ENCODE data around the gene CREB5.
"Not testable (repeated sequence)": the region's sequence is repeated elsewhere in the genome, so short reads cannot be mapped to it uniquely, and the experiment has no call there.

CREB5 gene

GRCh38 chr7:28546067-28546466 lies 133.7 kb downstream of the CREB5 start:
- no peak overlapping the region for H3K4me3 ChIP-seq (ENCODE audit: low read length)
- H3K4me1 ChIP-seq (ENCODE audit: control insufficient read depth, insufficient read depth, low read length), result no peaks in the 10 kb centered on the region
- H3K27me3 ChIP-seq (ENCODE audit: control insufficient read depth, insufficient read depth, low read length), result no peaks in the 10 kb centered on the region
- no peak overlapping the region for H3K27ac ChIP-seq (ENCODE audit: low read length)
- no peaks in the 10 kb centered on the region for H3K36me3 ChIP-seq (ENCODE audit: control insufficient read depth, insufficient read depth, low read length)
- H3K9me3 ChIP-seq (ENCODE audit: control insufficient read depth, insufficient read depth, low read length), result no peaks in the 10 kb centered on the region
- no peak for DNase-seq (ENCODE audit: low read depth, low spot score)

GRCh38 chr7:28547115-28547514 lies 134.8 kb downstream of the CREB5 start:
- no CpG with 5 or more reads among the region's 3 CpGs for WGBS (ENCODE audit: insufficient coverage, insufficient read length)
- no peak for DNase-seq (ENCODE audit: low read depth, low spot score)
- H3K9me3 ChIP-seq (ENCODE audit: control insufficient read depth, insufficient read depth, low read length), result no peaks in the 10 kb centered on the region
- no peaks in the 10 kb centered on the region for H3K36me3 ChIP-seq (ENCODE audit: control insufficient read depth, insufficient read depth, low read length)
- H3K4me3 ChIP-seq (ENCODE audit: low read length), result no peak overlapping the region
- H3K27ac ChIP-seq (ENCODE audit: low read length), result no peak overlapping the region
- no peaks in the 10 kb centered on the region for H3K4me1 ChIP-seq (ENCODE audit: control insufficient read depth, insufficient read depth, low read length)
- H3K27me3 ChIP-seq (ENCODE audit: control insufficient read depth, insufficient read depth, low read length), result no peaks in the 10 kb centered on the region

GRCh38 chr7:28548416-28548815 lies 136.1 kb downstream of the CREB5 start:
- H3K27ac ChIP-seq (ENCODE audit: low read length), result no peak overlapping the region
- H3K27me3 ChIP-seq (ENCODE audit: control insufficient read depth, insufficient read depth, low read length), result no peaks in the 10 kb centered on the region
- H3K36me3 ChIP-seq (ENCODE audit: control insufficient read depth, insufficient read depth, low read length), result no peaks in the 10 kb centered on the region
- no peaks in the 10 kb centered on the region for H3K4me1 ChIP-seq (ENCODE audit: control insufficient read depth, insufficient read depth, low read length)
- no CpG with 5 or more reads among the region's 5 CpGs for WGBS (ENCODE audit: insufficient coverage, insufficient read length)
- DNase-seq (ENCODE audit: low read depth, low spot score), result no peak
- H3K4me3 ChIP-seq (ENCODE audit: low read length), result no peak overlapping the region
- H3K9me3 ChIP-seq (ENCODE audit: control insufficient read depth, insufficient read depth, low read length), result no peaks in the 10 kb centered on the region

GRCh38 chr7:28549998-28550397 lies 137.7 kb downstream of the CREB5 start:
- Histone ChIP-seq H3K4me3 (ENCODE audit: low read length) (no peak overlapping the region), H3K36me3 (ENCODE audit: control insufficient read depth, insufficient read depth, low read length) (no peaks in the 10 kb centered on the region), H3K27ac (ENCODE audit: low read length) (no peak overlapping the region), H3K27me3 (ENCODE audit: control insufficient read depth, insufficient read depth, low read length) (no peaks in the 10 kb centered on the region), H3K9me3 (ENCODE audit: control insufficient read depth, insufficient read depth, low read length) (no peaks in the 10 kb centered on the region), H3K4me1 (ENCODE audit: control insufficient read depth, insufficient read depth, low read length) (no peaks in the 10 kb centered on the region)
- DNase-seq (ENCODE audit: low read depth, low spot score), result no peak
- WGBS (ENCODE audit: insufficient coverage, insufficient read length), result no CpG with 5 or more reads among the region's 2 CpGs

GRCh38 chr7:28550580-28551186 lies 138.4 kb downstream of the CREB5 start:
- H3K4me3 ChIP-seq (ENCODE audit: low read length), result no peak overlapping the region
- no peaks in the 10 kb centered on the region for H3K36me3 ChIP-seq (ENCODE audit: control insufficient read depth, insufficient read depth, low read length)
- no peak for DNase-seq (ENCODE audit: low read depth, low spot score)
- no peaks in the 10 kb centered on the region for H3K27me3 ChIP-seq (ENCODE audit: control insufficient read depth, insufficient read depth, low read length)
- no peaks in the 10 kb centered on the region for H3K4me1 ChIP-seq (ENCODE audit: control insufficient read depth, insufficient read depth, low read length)
- WGBS (ENCODE audit: insufficient coverage, insufficient read length), result no CpG with 5 or more reads among the region's 7 CpGs
- H3K27ac ChIP-seq (ENCODE audit: low read length), result no peak overlapping the region
- no peaks in the 10 kb centered on the region for H3K9me3 ChIP-seq (ENCODE audit: control insufficient read depth, insufficient read depth, low read length)

- no peak for DNase-seq (ENCODE audit: low read depth, low spot score)
- Histone ChIP-seq H3K4me1 (ENCODE audit: control insufficient read depth, insufficient read depth, low read length) (no peaks in the 10 kb centered on the region), H3K36me3 (ENCODE audit: control insufficient read depth, insufficient read depth, low read length) (no peaks in the 10 kb centered on the region), H3K9me3 (ENCODE audit: control insufficient read depth, insufficient read depth, low read length) (no peaks in the 10 kb centered on the region), H3K27me3 (ENCODE audit: control insufficient read depth, insufficient read depth, low read length) (no peaks in the 10 kb centered on the region), H3K4me3 (ENCODE audit: low read length) (no peak overlapping the region), H3K27ac (ENCODE audit: low read length) (no peak overlapping the region)
- no CpG with 5 or more reads among the region's 5 CpGs for WGBS (ENCODE audit: insufficient coverage, insufficient read length)
Measured at GRCh38 chr7:28551331-28551730, 139.0 kb downstream of the CREB5 start.

GRCh38 chr7:28551766-28552165 lies 139.4 kb downstream of the CREB5 start:
- DNase-seq (ENCODE audit: low read depth, low spot score); H3K27me3 ChIP-seq (ENCODE audit: control insufficient read depth, insufficient read depth, low read length); H3K36me3 ChIP-seq (ENCODE audit: control insufficient read depth, insufficient read depth, low read length); H3K4me3 ChIP-seq (ENCODE audit: low read length); H3K9me3 ChIP-seq (ENCODE audit: control insufficient read depth, insufficient read depth, low read length); H3K27ac ChIP-seq (ENCODE audit: low read length); H3K4me1 ChIP-seq (ENCODE audit: control insufficient read depth, insufficient read depth, low read length): not testable (repeated sequence)
- WGBS (ENCODE audit: insufficient coverage, insufficient read length), result no CpG with 5 or more reads among the region's 1 CpG

GRCh38 chr7:28554802-28555471 lies 142.6 kb downstream of the CREB5 start:
- no CpG with 5 or more reads among the region's 4 CpGs for WGBS (ENCODE audit: insufficient coverage, insufficient read length)
- no peaks in the 10 kb centered on the region; the same call in 1 of the 2 replicates for H3K4me1 ChIP-seq (ENCODE audit: control insufficient read depth, insufficient read depth, low read length)
- no peak for DNase-seq (ENCODE audit: low read depth, low spot score)
- H3K4me3 ChIP-seq (ENCODE audit: low read length), result no peak overlapping the region
- no peaks in the 10 kb centered on the region for H3K27me3 ChIP-seq (ENCODE audit: control insufficient read depth, insufficient read depth, low read length)
- H3K9me3 ChIP-seq (ENCODE audit: control insufficient read depth, insufficient read depth, low read length), result no peaks in the 10 kb centered on the region
- H3K36me3 ChIP-seq (ENCODE audit: control insufficient read depth, insufficient read depth, low read length), result no peaks in the 10 kb centered on the region
- H3K27ac ChIP-seq (ENCODE audit: low read length), result no peak overlapping the region

GRCh38 chr7:28556025-28556424 lies 143.7 kb downstream of the CREB5 start:
- no peak for DNase-seq (ENCODE audit: low read depth, low spot score)
- Histone ChIP-seq H3K4me3 (ENCODE audit: low read length) (no peak overlapping the region), H3K4me1 (ENCODE audit: control insufficient read depth, insufficient read depth, low read length) (no peaks in the 10 kb centered on the region; the same call in 1 of the 2 replicates), H3K36me3 (ENCODE audit: control insufficient read depth, insufficient read depth, low read length) (no peaks in the 10 kb centered on the region), H3K27ac (ENCODE audit: low read length) (no peak overlapping the region), H3K9me3 (ENCODE audit: control insufficient read depth, insufficient read depth, low read length) (no peaks in the 10 kb centered on the region), H3K27me3 (ENCODE audit: control insufficient read depth, insufficient read depth, low read length) (no peaks in the 10 kb centered on the region)
- no CpG with 5 or more reads among the region's 8 CpGs for WGBS (ENCODE audit: insufficient coverage, insufficient read length)

- DNase-seq (ENCODE audit: low read depth, low spot score), result no peak
- no peaks in the 10 kb centered on the region for H3K36me3 ChIP-seq (ENCODE audit: control insufficient read depth, insufficient read depth, low read length)
- no peaks in the 10 kb centered on the region for H3K9me3 ChIP-seq (ENCODE audit: control insufficient read depth, insufficient read depth, low read length)
- no peaks in the 10 kb centered on the region; the same call in 1 of the 2 replicates for H3K4me1 ChIP-seq (ENCODE audit: control insufficient read depth, insufficient read depth, low read length)
- no peak overlapping the region for H3K4me3 ChIP-seq (ENCODE audit: low read length)
- H3K27me3 ChIP-seq (ENCODE audit: control insufficient read depth, insufficient read depth, low read length), result no peaks in the 10 kb centered on the region
- no peak overlapping the region for H3K27ac ChIP-seq (ENCODE audit: low read length)
- no CpG with 5 or more reads among the region's 2 CpGs for WGBS (ENCODE audit: insufficient coverage, insufficient read length)
Measured at GRCh38 chr7:28556671-28557070, 144.4 kb downstream of the CREB5 start.

- no CpG with 5 or more reads among the region's 1 CpG for WGBS (ENCODE audit: insufficient coverage, insufficient read length)
- no peak overlapping the region for H3K4me3 ChIP-seq (ENCODE audit: low read length)
- H3K4me1 ChIP-seq (ENCODE audit: control insufficient read depth, insufficient read depth, low read length), result no peaks in the 10 kb centered on the region; the same call in 1 of the 2 replicates
- no peaks in the 10 kb centered on the region for H3K36me3 ChIP-seq (ENCODE audit: control insufficient read depth, insufficient read depth, low read length)
- DNase-seq (ENCODE audit: low read depth, low spot score), result no peak
- no peaks in the 10 kb centered on the region for H3K27me3 ChIP-seq (ENCODE audit: control insufficient read depth, insufficient read depth, low read length)
- no peak overlapping the region for H3K27ac ChIP-seq (ENCODE audit: low read length)
- no peaks in the 10 kb centered on the region for H3K9me3 ChIP-seq (ENCODE audit: control insufficient read depth, insufficient read depth, low read length)
Measured at GRCh38 chr7:28558236-28558635, 145.9 kb downstream of the CREB5 start.

Measured in iPS DF 6.9 (cell line).